PC-9 (cell line): ENCODE results near the gene PIK3IP1. TPM values are rescaled to one million over a fixed set of nuclear protein-coding genes. Genes with fewer than 3 reads are reported as not detected.

Source experiments
- BruUV-seq: library from RNA; stranded (reverse); fragments of 400-500 nt; replicated peaks from 2 replicates; lab custom pipeline; 2021; lab: Mats Ljungman, UMichigan
- CTCF ChIA-PET: fragments of 300-600 bp; sonication (Branson Sonifier 250); formaldehyde crosslinking; loops from one replicate; lab custom pipeline; 2022; ENCODE audit warnings: antibody characterized with exemption; lab: Charles Lee
- POLR2A ChIA-PET: fragments of 300-600 bp; sonication (Branson Sonifier 250); formaldehyde crosslinking; loops from one replicate; lab custom pipeline; 2022; ENCODE audit warnings: antibody characterized with exemption; ENCODE audit not compliant: unreplicated experiment; lab: Charles Lee
- DNase-seq, 2 experiments: peaks; one replicate each; pipeline versions ENCODE4 v3.0.0 to v3.0.0-alpha.2; 2015 to 2022; ENCODE audit warnings: mixed read lengths in 1 of 2
- H2AFZ ChIP-seq: fragments of 200-600 bp; sonication (generic); 2 replicates; pipeline ENCODE4 v1.8.1; 2017; ENCODE audit warnings: antibody characterized with exemption
- H3F3A ChIP-seq: fragments of 200-600 bp; sonication (generic); 2 replicates; pipeline ENCODE4 v1.8.1; 2017; ENCODE audit warnings: antibody characterized with exemption, mild to moderate bottlenecking, low read depth; ENCODE audit not compliant: insufficient read depth
- H3K27ac ChIP-seq: fragments of 200-600 bp; sonication (generic); 2 replicates; pipeline ENCODE4 v1.6.1; 2016; ENCODE audit warnings: mixed run types
- H3K27me3 ChIP-seq: fragments of 200-600 bp; sonication (generic); 2 replicates; pipeline ENCODE4 v1.6.1; 2016; ENCODE audit warnings: low read depth, mixed run types; ENCODE audit not compliant: insufficient read depth
- H3K36me3 ChIP-seq: fragments of 200-600 bp; sonication (generic); 2 replicates; pipeline ENCODE4 v1.6.1; 2016; ENCODE audit warnings: low read depth, mixed run types
- H3K4me1 ChIP-seq: fragments of 200-600 bp; sonication (generic); replicated peaks from 2 replicates; pipeline ENCODE4 v1.6.1; 2016; ENCODE audit warnings: mixed run types; ENCODE audit not compliant: insufficient read depth
- H3K4me2 ChIP-seq: fragments of 200-600 bp; sonication (generic); 2 replicates; pipeline ENCODE4 v1.6.1; 2017; ENCODE audit warnings: mixed run types
- H3K4me3 ChIP-seq: fragments of 200-600 bp; sonication (generic); 2 replicates; pipeline ENCODE4 v1.6.1; 2016; ENCODE audit warnings: mixed run types
- H3K79me2 ChIP-seq: fragments of 200-600 bp; sonication (generic); 2 replicates; pipeline ENCODE4 v1.6.1; 2017; ENCODE audit warnings: low read depth, mixed run types
- H3K9me2 ChIP-seq: fragments of 200-600 bp; sonication (generic); 2 replicates; pipeline ENCODE4 v1.8.1; 2017; ENCODE audit warnings: mild to moderate bottlenecking; ENCODE audit not compliant: insufficient read depth
- H3K9me3 ChIP-seq: fragments of 200-600 bp; sonication (generic); 2 replicates; pipeline ENCODE4 v1.8.1; 2016; ENCODE audit warnings: low read depth; ENCODE audit not compliant: insufficient read depth
- H4K20me1 ChIP-seq: fragments of 200-600 bp; sonication (generic); 2 replicates; pipeline ENCODE4 v1.8.1; 2017; ENCODE audit not compliant: insufficient read depth
- EZH2 ChIP-seq: fragments of 200-600 bp; sonication (generic); IDR thresholded peaks from 2 replicates; pipeline ENCODE4 v1.8.0; 2017; ENCODE audit warnings: antibody characterized with exemption, low read depth
- intact Hi-C: fragments of 100-400 bp; cut with micrococcal nuclease; formaldehyde crosslinking; loops from one replicate; pipeline ENCODE4 v1.10.0; 2022; ENCODE audit not compliant: unreplicated experiment
- total RNA-seq: library from RNA; stranded (reverse); gene quantifications from 2 replicates; pipeline ENCODE4 v1.2.3, GENCODE V29; 2021
- TF ChIP-seq, protein P1 (sequence below): fragments of 200-600 bp; sonication (generic); conservative IDR thresholded peaks from 2 replicates; pipeline ENCODE4 v1.6.1; 2017; ENCODE audit warnings: mixed run types, antibody characterized with exemption, mild to moderate bottlenecking, moderate library complexity

Gene PIK3IP1
- total RNA-seq, 1 experiment from 2014 or later = 15.7 TPM

GRCh38 chr22:31244943-31245451 is 47.3 kb downstream of the PIK3IP1 start:
- TF ChIP-seq, protein P1, sequence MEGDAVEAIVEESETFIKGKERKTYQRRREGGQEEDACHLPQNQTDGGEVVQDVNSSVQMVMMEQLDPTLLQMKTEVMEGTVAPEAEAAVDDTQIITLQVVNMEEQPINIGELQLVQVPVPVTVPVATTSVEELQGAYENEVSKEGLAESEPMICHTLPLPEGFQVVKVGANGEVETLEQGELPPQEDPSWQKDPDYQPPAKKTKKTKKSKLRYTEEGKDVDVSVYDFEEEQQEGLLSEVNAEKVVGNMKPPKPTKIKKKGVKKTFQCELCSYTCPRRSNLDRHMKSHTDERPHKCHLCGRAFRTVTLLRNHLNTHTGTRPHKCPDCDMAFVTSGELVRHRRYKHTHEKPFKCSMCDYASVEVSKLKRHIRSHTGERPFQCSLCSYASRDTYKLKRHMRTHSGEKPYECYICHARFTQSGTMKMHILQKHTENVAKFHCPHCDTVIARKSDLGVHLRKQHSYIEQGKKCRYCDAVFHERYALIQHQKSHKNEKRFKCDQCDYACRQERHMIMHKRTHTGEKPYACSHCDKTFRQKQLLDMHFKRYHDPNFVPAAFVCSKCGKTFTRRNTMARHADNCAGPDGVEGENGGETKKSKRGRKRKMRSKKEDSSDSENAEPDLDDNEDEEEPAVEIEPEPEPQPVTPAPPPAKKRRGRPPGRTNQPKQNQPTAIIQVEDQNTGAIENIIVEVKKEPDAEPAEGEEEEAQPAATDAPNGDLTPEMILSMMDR = no peak
- TF ChIP-seq EZH2 = no peak
- H3K4me3 ChIP-seq = no peak overlapping the region
- BruUV-seq = no TSS peak
- intact Hi-C loops = no loop called here
- peaks cover 56% of the 10 kb centered on the region for H3K4me1 ChIP-seq
- no peak overlapping the region for H2AFZ ChIP-seq
- peaks cover 42% of the 10 kb centered on the region for H3F3A ChIP-seq
- H3K36me3 ChIP-seq = no peaks in the 10 kb centered on the region
- no peaks in the 10 kb centered on the region for H3K27me3 ChIP-seq
- ChIA-PET CTCF (interaction anchor here (0.5 to 0.9 kb wide), 2 partner anchors 9 to 81 kb away, joined by 3 to 4 read pairs; no protein-coding TSS in a partner anchor), POLR2A (interaction anchor here (0.6 to 0.7 kb wide), 2 partner anchors 24 to 253 kb away, joined by 3 to 6 read pairs; no protein-coding TSS in a partner anchor)
- DNase-seq = no peak
- H4K20me1 ChIP-seq = no peaks in the 10 kb centered on the region
- no peak overlapping the region for H3K27ac ChIP-seq
- peak overlapping the region; percentile 78 for H3K4me2 ChIP-seq
- H3K79me2 ChIP-seq = no peaks in the 10 kb centered on the region
- H3K9me2 ChIP-seq = no peaks in the 10 kb centered on the region
- no peaks in the 10 kb centered on the region for H3K9me3 ChIP-seq

DNA sequence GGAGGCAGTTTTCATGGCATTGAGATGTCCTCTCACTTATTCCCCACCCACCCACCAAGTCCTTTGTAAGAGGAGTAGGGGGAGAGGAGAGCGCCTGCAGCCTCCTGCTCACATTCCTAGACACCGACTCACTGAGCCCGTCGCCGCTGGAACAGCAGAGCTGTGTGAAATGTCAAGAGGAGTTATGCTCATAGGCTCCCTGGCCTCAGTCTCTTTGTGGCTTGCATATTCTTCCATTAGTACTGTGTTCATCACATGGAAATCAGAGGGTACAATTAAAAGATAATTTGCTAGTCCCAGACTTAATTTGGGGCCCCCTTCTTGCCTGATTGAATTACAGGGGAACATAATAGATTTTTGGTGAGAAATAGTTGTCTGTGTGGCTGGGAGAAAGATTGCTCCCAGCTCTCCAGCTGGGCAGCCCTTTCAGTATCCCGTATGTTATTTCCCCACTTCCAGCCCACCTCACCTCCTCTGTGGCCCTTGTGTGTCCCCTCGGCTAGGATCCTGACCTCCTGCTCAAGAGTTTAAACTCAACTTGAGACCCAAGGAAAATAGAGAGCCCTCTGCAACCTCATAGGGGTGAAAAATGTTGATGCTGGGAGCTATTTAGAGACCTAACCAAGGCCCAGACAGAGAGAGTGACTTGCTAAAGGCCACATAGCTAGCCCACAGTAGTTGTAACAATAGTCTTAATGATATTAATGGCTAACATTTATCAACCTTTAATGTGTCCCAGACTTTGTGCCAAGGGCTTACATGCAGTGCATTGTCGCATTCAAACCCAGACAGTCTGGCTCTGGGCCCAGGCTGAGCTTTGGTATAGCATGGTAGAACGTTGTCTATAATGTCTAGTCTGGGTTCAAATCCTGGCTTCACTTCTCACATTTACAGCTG is 48.0 kb downstream of the PIK3IP1 start:
- CTCF ChIA-PET = interaction anchor here (0.9 to 1.1 kb wide), 2 partner anchors 9 to 10 kb away, joined by 4 to 8 read pairs; no protein-coding TSS in a partner anchor
- Histone ChIP-seq H3K79me2 (no peaks in the 10 kb centered on the region), H3K4me2 (peak overlapping the region; percentile 78)

More for the DNA sequence above, 48.0 kb downstream of the PIK3IP1 start:
- POLR2A ChIA-PET = interaction anchor here (0.6 kb wide), 3 partner anchors 25 to 46 kb away, joined by 3 to 6 read pairs (median 5); no protein-coding TSS in a partner anchor
- H4K20me1 ChIP-seq = no peaks in the 10 kb centered on the region
- intact Hi-C loops = no loop called here
- BruUV-seq = no TSS peak
- no peaks in the 10 kb centered on the region for H3K9me3 ChIP-seq
- H3K36me3 ChIP-seq = no peaks in the 10 kb centered on the region
- no peaks in the 10 kb centered on the region for H3K27me3 ChIP-seq
- H2AFZ ChIP-seq = no peak overlapping the region
- DNase-seq = peak; percentile 55 to 74
- no peaks in the 10 kb centered on the region for H3K9me2 ChIP-seq
- H3F3A ChIP-seq = peaks cover 42% of the 10 kb centered on the region
- H3K27ac ChIP-seq = peak overlapping the region; percentile 71
- peaks cover 53% of the 10 kb centered on the region for H3K4me1 ChIP-seq
- H3K4me3 ChIP-seq = peak overlapping the region; percentile 33; the same call in 1 of the 2 replicates
- TF ChIP-seq EZH2 = no peak
- TF ChIP-seq, protein P1 = no peak
